HG03460 (cell line): ENCODE measurements around the gene PSME3.

Experiments used
- ATAC-seq: cut with Tn5 transposase; IDR thresholded peaks from one replicate; pipeline ENCODE4 v1.9.1; 2021; ENCODE audit not compliant: unreplicated experiment

Gene PSME3, protein sequence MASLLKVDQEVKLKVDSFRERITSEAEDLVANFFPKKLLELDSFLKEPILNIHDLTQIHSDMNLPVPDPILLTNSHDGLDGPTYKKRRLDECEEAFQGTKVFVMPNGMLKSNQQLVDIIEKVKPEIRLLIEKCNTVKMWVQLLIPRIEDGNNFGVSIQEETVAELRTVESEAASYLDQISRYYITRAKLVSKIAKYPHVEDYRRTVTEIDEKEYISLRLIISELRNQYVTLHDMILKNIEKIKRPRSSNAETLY

DNA sequence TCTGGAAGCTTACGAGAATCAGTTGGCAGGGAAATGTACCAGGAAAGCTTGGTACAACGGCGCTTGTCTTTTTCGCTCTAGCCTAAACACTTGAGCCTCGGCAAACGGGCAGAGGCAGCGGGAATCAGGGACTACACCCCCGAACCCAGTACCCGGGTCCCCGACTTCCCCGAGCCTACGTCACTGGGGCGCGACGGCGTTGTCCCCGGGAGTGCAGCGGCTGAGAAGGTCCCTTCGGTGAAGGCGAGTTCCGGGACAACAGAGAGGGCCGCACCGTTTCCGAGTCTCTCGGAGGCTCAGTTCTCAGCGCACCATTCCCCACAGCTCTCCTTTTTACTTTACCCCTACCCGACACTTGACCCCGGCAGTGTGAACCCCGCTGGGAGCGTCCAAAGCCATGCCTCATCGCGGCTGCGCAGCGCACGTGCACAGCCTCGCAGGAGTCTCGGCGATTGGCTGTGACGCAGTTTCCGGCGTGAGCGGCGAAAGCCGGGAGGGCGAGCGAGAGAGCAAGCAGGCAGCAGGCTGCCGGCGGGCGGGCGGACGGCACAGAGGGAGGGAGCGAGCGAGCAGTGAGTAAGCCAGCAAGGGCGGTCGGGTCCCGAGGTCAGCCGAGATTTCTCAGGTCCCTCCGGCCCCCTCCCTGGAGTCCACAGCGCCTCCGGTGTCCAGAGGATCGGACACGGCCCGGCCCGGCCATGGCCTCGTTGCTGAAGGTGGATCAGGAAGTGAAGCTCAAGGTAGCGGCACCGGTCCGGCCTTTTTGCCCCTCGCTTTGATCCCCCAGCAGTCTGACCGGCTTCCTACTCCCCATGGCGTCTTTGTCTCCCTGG, at the start of gene PSME3:
Gene PSME3, plus strand, starts transcription at position 464 of the 833 bp plus-strand sequence. Its CDS starts 235 bp downstream, at position 699.
- ATAC-seq, result peak; percentile 79

DNA sequence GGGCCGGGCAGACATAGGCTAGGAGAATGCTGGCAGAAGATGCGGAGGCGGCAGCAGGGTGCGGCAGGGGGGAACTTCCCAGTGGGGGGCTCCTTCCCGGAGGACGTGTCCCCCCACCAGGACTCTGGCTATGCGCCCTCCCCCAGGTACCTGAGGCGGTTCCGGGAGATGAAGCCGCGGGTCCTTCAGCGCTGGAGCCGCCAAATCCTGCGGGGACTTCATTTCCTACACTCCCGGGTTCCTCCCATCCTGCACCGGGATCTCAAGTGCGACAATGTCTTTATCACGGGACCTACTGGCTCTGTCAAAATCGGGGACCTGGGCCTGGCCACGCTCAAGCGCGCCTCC, 49.4 kb upstream of the PSME3 start:
- ATAC-seq, result no peak

DNA sequence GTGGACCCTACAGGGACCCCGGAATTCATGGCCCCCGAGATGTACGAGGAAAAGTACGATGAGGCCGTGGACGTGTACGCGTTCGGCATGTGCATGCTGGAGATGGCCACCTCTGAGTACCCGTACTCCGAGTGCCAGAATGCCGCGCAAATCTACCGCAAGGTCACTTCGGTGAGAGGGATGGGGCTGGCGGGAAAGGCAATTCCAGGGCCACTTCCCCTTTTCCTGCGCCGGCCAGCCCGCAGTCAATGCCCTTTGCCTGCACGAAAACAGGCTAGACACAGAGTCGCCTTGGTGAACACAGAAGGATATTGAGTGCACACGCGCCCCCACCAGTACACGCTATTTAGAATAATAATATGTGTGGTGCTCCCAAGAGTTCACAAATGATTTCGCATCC, 48.8 kb upstream of the PSME3 start:
- ATAC-seq, result no peak

DNA sequence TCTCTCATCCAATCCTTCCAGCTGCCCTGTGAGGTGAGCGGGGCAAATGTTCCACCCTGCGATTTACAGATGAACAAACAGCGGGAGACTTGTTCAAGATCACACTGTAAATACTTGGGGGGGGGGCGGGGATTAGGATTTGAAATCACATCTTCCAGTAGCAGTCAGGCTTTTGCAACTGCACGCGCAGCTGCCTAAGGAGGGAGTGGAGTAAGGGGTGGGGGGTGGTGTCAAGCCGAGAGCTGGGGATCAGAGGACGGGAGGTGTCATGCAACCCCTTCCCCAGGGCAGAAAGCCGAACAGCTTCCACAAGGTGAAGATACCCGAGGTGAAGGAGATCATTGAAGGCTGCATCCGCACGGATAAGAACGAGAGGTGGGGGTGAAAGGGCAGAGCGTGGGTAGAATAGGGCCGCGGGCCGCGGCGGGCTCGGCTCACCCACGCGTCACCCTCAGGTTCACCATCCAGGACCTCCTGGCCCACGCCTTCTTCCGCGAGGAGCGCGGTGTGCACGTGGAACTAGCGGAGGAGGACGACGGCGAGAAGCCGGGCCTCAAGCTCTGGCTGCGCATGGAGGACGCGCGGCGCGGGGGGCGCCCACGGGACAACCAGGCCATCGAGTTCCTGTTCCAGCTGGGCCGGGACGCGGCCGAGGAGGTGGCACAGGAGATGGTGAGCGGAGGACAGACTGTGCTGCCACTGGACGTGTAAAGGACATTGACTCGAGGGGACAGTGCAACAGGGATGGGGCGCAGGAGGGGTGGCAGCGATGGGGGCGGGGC, 48.2 kb upstream of the PSME3 start:
- ATAC-seq, result no peak

DNA sequence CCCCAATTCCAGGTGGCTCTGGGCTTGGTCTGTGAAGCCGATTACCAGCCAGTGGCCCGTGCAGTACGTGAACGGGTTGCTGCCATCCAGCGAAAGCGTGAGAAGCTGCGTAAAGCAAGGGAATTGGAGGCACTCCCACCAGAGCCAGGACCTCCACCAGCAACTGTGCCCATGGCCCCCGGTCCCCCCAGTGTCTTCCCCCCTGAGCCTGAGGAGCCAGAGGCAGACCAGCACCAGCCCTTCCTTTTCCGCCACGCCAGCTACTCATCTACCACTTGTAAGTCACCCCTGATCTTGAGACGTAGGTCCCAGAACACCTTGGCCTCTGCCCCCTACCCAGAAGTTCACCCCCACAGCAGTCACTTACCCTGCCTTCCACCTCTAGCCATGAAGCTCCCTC, 45.9 kb upstream of the PSME3 start:
- ATAC-seq, result no peak

DNA sequence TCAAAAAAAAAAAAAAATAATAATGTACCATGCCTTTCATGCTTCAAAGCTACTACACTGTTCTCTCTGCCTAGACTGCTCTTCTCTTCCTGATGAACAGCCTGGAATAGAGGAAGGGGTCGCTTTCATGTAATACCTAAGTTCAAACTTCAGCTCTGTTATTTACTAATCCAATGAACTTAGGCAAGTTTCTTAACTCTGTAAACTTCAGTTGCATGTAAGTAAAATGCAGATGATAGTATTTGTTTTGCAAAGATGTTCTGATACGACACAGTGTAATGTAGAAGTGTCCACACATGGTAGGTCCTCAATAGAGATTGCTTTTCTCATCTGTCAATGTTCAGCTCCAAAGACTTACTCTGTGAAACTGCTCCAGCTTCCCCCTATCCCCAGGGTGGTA, 41.2 kb upstream of the PSME3 start:
- no peak for ATAC-seq

DNA sequence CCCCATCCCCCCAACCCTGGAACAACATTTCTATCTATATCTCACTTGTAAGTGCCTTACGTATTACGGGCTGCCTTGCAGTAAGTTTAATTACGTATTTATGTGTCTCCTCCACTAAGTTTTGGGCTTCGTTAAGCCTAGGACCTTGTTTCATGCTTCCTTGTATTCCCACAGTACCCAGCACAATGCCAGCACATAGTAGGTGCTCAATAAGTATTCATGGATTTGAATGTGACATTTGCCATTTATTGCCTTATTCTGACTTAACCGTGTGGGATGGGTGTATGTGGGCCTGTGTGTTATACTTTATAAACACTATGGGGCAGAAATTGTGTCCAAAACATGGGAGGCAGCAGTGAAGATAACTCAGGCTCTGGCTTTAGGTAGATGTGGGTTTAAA, 40.7 kb upstream of the PSME3 start:
- ATAC-seq, result no peak

DNA sequence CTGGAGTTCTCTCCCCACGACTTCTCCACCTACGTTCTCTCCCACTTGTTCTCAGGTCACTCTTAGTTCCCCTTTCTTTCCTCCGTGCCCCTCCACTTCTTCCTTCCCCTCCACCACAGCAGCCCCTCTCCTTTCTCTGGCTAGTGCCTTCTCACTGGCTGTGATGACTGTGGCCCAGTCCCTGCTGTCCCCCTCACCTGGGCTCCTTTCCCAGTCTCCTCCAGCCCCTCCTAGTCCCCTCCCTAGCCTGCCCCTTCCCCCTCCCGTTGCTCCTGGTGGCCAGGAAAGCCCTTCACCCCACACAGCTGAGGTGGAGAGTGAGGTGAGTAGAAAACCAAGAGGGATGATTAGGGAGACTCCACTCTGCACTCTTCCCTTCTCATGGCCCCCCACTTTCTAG, 38.1 kb upstream of the PSME3 start:
- ATAC-seq, result no peak

DNA sequence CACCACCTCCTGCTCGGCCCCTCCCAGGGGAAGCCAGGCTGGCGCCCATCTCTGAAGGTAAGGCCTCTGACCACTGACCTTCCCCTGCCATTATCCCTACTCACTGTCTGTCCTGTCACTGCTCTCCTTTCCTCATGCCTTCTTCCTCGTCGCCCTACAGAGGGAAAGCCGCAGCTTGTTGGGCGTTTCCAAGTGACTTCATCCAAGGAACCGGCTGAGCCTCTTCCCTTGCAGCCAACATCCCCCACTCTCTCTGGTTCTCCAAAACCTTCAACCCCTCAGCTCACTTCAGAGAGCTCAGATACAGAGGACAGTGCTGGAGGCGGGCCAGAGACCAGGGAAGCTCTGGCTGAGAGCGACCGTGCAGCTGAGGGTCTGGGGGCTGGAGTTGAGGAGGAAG, 37.7 kb upstream of the PSME3 start:
- ATAC-seq, result no peak

DNA sequence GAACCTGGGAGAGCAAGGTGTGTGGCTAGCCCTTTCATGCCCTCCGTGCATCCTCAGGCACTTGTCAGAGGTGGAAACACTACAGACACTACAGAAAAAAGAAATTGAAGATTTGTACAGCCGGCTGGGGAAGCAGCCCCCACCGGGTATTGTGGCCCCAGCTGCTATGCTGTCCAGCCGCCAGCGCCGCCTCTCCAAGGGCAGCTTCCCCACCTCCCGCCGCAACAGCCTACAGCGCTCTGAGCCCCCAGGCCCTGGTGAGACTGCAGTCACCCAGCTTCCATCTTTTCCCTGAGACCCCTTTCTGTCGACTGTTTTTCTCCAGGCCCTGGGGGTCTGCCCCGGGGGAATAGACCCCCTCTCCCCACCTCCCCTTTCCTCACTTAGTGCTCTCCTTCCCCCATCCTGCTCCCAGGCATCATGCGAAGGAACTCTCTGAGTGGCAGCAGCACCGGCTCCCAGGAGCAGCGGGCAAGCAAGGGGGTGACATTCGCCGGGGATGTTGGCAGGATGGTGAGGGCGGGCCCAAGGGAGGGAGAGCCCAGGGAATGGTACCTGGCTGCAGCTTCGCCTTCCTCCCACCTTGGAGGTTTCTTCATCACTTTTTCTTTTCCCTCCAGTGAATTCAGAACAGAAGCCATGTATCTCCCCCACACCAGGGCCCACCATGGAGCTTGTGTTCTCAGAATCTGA, 37.0 kb upstream of the PSME3 start:
- no peak for ATAC-seq

DNA sequence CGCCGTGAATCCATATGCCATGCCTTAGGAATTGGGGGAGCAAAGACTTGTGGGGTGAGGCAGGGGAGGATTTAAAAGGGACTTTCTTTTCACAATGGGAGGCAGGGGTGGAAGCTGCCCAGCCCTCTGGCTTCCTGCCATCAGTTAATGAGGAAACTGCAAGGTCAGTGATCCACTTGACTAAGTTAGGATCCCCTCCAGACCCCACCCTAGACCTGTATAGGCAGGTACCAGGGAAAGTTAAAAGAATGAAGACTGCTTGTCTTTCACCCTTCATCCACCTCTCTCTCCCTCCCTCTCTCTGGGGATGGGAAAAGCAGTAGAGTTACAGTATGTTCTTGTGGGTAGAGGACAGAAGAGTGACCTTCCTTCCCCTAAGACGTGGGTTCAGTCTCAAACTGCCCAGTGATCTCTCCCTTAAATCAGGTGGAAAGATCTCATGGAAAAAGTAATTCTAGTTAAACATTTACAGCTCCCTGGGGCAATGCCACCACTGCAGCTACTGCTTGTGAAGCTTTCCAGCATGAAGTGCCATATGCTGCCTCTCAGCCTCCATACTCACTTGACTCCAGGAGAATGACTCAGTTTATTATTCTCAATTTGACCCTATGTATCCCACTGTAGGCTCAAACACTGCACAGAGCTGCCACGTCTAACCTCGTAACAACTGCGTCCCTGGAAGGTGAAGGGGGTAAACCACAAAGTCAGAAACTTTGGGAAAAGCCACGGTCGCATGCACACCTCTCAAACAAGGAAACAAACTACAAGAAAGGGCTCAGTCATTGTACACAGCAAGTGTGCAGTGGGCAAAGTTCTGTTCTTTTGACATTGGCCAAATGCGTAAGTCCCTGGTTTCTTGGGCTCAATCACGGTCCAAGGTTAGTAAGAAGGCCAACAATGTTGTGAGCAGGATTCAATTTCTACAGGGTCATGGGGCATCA, 35.9 kb upstream of the PSME3 start:
- no peak for ATAC-seq

DNA sequence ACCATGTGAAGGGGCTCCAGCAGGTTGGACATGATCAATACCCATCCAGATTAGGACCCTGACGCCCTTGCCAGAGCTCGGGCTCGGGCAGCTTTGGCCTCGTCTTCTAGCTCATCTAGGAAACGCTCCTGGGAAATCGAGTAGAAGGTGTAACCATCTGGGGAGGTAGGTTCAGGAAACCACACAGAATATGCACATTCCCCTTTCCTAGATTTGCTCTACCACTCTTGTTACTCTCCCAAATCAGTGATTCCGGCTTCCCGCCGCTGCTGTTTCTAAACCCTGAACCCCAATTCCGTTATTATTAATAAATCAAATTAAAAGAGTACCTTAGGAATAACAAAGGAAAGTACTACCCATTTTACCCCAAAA, 35.2 kb upstream of the PSME3 start:
- no peak for ATAC-seq

DNA sequence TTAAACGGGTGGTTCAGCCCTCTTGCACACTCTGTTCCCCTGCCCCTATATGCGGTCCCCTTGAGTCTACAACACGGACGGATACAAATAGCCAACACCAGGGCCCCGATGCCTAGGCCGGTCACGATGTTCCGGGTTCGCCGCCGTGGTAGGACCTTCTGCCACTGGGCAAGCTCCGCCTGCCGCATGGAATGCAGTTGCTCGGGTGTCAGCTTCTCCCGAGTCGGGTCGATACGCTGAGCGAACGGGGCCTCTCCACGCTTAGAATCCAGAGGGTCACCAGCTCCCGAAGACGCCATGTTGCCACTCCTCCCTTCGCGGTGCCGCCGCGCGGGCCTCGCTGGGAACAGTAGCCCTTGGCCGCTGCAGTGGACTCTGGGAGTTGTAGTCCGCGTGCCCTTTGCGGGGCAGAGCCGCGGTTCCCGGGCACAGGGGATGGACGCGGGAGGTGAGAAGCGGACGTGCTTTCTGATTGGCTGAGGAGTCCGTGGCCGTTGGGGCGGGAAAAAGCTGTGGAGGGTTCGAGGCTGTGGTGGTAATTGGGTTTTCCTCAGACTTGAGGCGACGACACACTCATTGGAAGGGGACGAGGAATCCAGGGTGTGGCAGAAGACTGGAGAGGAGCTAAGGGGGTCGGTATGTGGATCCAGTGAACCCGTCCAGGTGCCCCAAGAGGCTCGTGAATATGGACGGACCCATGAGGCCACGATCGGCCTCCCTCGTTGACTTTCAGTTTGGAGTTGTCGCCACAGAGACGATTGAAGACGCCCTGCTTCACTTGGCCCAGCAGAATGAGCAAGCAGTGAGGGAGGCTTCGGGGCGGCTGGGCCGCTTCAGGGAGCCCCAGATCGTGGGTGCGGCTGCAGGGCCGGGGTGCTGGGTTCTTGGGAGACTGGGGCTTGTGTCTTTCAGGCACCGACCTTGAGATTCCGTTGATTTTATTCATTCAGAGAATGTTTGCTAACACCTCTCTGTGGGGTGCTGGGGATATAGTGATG, 34.5 kb upstream of the PSME3 start, which contains the start of the genes CNTD1 and COA3:
Gene CNTD1, plus strand, starts transcription at position 479 of the 998 bp plus-strand sequence. Its CDS starts 207 bp downstream, at position 686.
Gene COA3, minus strand, starts transcription at position 322 of the 998 bp plus-strand sequence. Its CDS starts 23 bp downstream, at position 299.
- ATAC-seq, result peak; percentile 79

DNA sequence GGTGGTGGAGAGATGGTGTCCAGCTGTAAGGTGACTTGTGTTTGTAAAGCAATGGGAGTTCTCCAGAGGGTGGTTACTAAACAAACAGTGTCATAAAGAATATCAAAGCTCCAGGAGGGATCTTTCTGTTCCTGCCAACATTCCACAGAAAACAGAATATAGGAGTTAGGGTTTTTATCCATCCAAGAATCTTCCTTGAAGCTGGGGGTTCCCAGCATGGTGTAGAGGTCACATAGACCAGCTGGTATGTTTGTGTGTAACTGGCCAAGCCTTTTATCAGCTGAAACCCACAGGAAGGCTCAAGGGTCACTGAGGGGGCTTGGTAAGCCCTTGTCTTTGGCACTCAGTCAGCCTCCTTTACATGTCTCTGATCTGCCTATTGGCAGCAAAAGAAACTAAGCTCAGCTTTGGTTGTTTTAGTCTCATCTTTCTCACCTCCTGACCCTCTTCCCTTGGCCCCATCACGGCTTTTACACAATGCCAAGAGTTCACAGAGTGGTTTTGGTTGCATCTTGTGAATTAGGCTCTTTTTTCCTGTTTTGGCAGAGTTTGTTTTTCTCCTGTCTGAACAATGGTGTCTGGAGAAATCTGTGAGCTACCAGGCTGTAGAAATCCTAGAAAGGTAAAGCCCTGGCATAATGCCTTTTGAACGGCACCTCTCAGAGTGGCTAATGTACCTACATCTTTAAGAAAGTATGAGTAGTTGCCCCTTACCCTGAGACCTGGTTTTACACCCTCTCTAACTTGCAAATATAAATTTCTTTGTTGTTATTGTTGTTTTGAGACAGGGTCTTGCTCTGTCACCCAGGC, 29.9 kb upstream of the PSME3 start:
- ATAC-seq, result no peak

DNA sequence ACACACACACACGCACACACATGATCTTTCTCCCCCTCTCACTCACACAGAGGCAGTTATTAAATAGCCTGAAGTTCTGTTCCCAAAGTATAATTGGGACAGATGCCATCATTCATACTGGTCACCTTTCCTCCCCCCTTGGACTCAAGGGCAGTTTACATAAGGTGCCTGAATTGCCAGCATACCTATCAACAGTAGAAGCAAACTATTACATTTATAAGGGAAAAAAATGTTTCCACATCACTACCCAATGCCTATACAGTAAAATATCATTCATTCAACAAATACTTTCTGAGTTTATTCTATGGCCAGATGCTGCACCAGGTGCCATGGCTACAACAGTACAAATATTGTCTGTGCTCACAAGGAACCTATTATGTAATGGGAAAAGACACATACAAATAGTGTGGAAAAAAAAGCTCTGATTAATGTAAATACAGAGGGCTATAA, 28.3 kb upstream of the PSME3 start:
- no peak for ATAC-seq

DNA sequence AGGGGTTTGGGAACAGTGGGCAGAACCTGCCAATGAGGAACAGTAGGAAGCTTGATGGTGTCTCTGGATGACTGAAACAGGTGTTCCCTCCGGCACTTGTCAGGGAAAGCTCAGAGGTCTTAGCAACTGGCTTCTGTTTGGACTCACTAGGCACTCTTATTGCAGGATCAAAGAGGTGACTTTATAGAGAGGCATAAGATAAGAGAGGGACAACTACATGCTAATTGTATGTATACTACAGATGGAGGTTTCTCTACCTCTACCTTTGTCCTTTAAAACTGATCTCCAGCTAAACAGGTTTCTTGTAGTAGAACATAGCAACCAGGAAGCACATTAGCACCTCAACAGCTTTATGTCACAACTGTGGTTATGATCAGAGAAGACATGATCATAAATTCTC, 26.9 kb upstream of the PSME3 start:
- no peak for ATAC-seq

DNA sequence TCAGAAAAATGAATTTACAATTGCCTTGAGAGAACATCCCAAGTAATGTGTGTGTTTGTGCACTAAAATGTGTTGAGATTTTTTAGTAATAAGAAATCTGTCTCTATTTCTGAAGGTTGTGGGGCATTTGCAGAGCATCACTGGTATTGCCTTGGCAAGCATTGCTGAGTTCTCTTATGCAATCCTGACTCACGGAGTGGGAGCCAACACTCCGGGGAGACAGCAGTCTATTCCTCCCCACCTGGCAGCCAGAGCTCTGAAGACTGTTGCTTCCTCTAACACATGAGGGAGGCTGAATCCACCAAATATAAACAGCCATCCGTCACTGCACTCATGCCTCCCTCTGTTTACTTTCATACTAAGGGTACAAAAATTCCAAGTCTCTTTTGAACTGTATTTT, 23.9 kb upstream of the PSME3 start:
- no peak for ATAC-seq
